ENCODE measurements around the gene N4BP2L1.

N4BP2L1 gene

DNA sequence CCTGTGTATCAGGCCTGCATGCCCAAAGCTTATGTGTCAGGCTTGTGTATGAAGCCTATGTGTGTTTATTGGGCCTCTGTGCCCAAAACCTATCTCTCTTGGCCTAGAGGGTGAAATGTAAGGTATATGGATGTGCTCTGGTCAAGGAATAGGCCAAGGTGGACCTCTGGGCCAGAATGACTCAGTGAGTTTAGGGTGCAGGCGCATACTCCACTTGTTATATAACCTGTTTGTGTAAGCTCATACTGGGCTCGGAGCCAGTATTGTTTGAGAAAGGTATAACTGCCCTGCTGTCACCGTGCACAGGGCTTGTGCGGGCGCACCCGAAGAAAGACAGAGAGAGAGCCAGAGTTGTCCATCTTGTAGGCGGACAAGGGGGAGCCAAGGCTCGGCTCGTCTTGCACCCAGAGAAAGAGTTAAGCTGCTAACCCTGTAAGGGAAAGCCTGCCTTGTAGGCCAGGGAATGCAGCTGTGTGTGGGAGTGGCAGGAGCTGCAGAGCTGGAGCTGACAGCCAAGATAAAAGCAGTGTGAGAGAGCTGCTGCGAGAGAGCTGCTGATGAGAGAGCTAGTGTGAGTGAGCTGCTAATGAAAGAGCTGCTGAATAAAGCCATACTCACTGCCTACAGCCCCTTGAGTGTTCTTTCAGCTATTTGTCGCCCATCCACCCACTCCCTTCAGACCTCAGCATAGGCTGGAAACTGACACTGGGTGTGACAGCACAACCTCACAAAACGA lies 43.4 kb upstream of the N4BP2L1 start:
- H3K4me3 ChIP-seq (ENCODE audit: low read depth, low read length): no peak overlapping the region
- TF ChIP-seq, protein P1, sequence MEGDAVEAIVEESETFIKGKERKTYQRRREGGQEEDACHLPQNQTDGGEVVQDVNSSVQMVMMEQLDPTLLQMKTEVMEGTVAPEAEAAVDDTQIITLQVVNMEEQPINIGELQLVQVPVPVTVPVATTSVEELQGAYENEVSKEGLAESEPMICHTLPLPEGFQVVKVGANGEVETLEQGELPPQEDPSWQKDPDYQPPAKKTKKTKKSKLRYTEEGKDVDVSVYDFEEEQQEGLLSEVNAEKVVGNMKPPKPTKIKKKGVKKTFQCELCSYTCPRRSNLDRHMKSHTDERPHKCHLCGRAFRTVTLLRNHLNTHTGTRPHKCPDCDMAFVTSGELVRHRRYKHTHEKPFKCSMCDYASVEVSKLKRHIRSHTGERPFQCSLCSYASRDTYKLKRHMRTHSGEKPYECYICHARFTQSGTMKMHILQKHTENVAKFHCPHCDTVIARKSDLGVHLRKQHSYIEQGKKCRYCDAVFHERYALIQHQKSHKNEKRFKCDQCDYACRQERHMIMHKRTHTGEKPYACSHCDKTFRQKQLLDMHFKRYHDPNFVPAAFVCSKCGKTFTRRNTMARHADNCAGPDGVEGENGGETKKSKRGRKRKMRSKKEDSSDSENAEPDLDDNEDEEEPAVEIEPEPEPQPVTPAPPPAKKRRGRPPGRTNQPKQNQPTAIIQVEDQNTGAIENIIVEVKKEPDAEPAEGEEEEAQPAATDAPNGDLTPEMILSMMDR (conservative IDR thresholded peaks at IDR 0.05; ENCODE audit: low read depth, low read length): no peak
- DNase-seq (ENCODE audit: low read depth): peak; percentile 65

DNA sequence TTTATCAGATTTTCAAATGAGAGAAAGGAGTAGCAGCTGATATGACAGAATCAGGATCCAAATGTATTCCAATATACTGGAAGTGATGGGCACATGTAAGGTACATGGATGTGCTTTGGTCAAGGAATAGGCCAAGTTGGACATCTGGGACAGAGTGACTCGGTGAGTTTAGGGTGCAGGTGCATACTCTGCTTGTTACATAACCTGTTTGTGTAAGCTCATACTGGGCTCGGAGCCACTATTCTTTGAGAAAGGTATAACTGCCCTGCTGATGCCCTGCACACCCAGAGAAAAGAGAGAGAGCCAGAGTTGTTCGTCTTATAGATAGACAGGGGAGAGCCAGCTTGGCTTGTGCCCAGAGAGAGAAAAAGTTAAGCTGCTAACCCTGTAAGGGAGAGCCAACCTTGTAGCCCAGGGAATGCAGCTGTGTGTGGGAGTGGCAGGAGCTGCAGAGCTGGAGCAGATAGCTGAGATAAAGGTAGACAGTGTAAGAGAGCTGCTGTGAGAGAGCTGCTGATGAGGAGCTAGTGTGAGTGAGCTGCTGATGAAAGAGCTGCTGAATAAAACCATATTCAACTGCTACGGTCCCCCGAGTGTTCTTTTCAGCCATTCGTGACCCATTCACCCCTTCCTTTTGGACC lies 40.7 kb upstream of the N4BP2L1 start:
- no peak for DNase-seq (ENCODE audit: low read depth)
- TF ChIP-seq, protein P1 (conservative IDR thresholded peaks at IDR 0.05; ENCODE audit: low read depth, low read length): no peak
- no peak overlapping the region for H3K4me3 ChIP-seq (ENCODE audit: low read depth, low read length)

DNA sequence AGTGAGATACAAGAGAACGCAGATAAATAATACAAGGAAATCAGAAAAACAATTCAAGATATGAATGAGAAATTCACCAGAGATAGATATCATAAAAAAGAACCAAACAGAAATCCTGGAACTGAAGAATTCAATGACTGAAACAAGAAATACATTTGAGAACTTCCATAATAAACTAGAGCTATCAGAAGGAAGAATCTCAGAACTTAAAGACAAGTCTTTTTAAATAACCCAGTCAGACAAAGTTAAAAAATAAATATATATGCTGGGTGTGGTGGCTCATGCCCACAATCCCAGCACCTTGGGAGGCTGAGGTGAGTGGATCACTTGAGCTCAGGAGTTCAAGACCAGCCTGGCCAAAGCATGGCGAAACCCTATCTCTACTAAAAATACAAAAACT lies 28.7 kb upstream of the N4BP2L1 start:
- no peak overlapping the region for H3K4me3 ChIP-seq (ENCODE audit: low read depth, low read length)
- TF ChIP-seq, protein P1 (conservative IDR thresholded peaks at IDR 0.05; ENCODE audit: low read depth, low read length): no peak
- no peak for DNase-seq (ENCODE audit: low read depth)

DNA sequence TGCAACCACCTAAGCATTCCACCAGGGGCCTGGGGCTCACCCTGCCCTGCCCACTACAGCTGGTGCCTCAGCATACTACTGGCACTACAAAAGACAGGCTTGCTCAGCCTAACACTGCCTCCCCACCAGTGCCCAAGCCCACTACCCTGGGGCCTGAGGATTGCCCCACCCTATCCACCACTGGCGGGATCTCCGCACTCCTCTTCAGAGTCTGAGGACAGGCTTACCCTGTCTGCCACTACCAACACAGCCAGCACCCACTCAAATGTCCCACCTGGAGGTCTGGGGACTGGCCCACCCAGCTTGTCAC lies 27.6 kb upstream of the N4BP2L1 start:
- TF ChIP-seq, protein P1 (conservative IDR thresholded peaks at IDR 0.05; ENCODE audit: low read depth, low read length): no peak
- no peak for DNase-seq (ENCODE audit: low read depth)
- no peak overlapping the region for H3K4me3 ChIP-seq (ENCODE audit: low read depth, low read length)

DNA sequence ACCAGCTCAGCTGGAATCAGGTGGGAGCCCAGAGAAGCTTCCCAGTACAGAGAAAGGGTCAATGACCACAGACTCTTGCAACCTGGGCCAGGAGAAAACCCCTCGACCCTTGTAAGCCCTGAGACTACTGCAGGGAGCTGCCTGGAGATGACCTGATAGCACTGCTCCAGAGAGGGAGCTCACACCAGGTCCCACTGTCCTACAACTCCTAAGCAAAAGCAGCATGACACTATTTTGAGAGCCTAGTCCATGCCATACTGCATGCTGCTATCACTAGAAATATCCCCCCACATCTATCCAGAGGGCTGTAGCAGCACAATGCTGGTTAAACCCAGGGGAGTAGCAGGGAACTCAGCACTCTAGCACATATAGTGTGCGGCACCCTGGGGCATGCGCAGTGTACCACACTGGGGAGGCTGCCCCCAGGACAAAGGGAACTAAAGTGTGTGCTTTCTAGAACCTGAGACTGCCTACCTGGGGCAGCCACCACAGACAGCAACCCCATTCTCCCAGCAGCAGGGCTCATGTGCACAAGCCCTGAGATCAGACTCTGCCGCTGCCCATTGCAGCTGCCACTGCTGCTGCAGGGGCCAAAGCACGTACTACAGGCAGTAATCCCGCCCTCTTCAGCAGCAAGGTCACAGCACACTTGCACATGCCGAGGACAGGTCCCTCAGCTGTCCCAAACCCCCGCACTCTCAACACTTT lies 27.1 kb upstream of the N4BP2L1 start:
- TF ChIP-seq, protein P1 (conservative IDR thresholded peaks at IDR 0.05; ENCODE audit: low read depth, low read length): no peak
- no peak for DNase-seq (ENCODE audit: low read depth)
- H3K4me3 ChIP-seq (ENCODE audit: low read depth, low read length): no peak overlapping the region

DNA sequence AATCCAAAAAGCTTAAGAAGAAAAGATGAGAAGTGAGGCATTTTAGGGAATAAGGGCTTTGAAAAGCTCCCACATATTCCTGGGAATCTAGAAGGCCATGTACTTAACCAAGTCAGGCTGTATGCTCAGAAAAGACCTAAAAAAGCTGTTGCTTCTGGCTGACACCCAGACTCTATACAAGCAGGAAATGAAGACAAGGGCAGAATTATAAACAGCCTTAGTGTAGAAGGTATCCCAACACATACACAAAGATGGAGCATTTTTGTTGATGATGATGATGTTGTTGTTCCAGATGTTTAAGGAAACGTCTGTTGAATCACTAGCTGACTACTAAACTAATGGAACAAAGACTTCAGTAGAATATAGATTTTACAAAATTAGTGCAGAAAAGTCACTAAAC lies 26.1 kb upstream of the N4BP2L1 start:
- peak; percentile 47 for DNase-seq (ENCODE audit: low read depth)
- TF ChIP-seq, protein P1 (conservative IDR thresholded peaks at IDR 0.05; ENCODE audit: low read depth, low read length): no peak

More for the DNA sequence above, 26.1 kb upstream of the N4BP2L1 start:
- H3K4me3 ChIP-seq (ENCODE audit: low read depth, low read length): no peak overlapping the region
